GM21717 (cell line): ENCODE measurements around the gene OPTN.
A peak's percentile ranks its signal among the peaks of the same experiment; 100 is the strongest.
"Not testable (repeated sequence)": the region's sequence is repeated elsewhere in the genome, so short reads cannot be mapped to it uniquely, and the experiment has no call there.

Source experiments
- ATAC-seq: cut with Tn5 transposase; IDR thresholded peaks from one replicate; pipeline ENCODE4 v1.9.1; 2021; ENCODE audit warnings: mild to moderate bottlenecking, moderate library complexity; ENCODE audit not compliant: unreplicated experiment

Gene OPTN

DNA sequence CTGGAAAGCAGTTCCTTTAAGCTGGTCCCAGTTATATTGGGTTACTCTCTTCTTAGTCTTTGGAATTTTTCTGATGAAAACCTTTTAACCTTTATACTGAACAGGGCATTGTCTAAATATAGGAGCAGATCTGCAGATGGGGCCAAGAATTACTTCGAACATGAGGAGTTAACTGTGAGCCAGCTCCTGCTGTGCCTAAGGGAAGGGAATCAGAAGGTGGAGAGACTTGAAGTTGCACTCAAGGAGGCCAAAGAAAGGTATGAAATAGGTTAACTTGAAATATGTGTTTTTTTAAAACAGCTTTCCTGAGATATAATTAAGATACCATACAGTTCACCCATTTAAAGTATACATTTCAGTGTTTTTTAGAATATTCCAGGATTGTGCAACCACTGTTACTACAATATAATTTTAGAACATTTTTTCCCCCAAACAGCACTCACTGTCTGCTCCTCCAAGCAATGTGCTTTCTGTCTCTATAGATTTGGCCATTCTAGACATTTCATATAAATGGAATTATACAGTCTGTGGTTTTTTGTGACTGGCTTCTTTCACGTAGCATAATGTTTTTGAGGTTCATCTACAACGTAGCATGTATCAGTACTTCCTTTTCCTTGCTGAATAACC is 18.9 kb downstream of the OPTN start:
- ATAC-seq = no peak

DNA sequence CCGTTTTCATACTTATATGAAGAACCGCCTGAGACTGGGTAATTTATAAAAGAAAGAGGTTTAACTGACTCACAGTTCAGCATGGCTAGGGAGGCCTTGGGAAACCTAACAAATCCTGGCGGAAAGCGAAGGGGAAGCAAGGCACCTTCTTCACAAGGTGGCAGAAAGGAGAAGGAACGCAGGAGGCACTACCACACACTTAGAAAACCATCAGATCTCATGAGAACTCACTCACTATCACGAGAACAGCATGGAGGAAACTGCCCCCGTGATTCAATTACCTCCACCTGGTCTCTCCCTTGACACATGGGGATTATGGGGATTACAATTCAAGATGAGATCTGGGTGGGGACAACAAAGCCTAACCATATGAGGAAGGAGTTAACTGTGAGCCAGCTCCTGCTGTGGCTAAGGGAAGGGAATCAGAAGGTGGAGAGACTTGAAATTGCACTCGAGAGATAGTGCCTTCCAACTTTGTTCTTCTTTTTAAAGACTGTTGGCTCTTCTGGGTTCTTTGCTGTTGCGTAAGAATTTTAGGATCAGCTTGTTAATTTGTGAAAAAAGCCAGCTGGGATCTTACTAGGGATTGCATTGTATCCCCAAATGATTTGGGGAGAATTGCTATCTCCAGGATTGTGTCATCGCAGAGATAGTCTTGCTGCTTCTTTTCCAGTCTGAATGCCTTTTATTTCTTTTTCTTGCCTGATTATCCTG is 21.0 kb downstream of the OPTN start:
- ATAC-seq = no peak

DNA sequence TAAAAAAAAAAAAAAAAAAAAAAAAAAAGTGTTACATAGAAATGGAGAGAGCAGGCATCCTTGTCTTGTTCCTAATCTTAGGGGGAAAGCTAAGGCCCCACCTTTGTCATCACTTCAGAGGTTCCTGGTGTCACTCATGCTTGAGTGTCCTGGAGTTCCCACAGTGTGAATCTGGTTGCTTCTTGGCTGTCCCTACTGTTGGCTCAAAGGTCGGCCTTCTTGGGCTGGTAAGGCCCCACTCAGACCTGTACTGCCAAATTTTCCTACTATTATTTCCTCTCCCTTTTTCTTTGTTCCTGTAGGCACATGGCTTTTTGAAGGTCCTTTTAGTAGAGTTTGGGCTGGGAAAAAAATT is 21.5 kb downstream of the OPTN start:
- no peak for ATAC-seq

DNA sequence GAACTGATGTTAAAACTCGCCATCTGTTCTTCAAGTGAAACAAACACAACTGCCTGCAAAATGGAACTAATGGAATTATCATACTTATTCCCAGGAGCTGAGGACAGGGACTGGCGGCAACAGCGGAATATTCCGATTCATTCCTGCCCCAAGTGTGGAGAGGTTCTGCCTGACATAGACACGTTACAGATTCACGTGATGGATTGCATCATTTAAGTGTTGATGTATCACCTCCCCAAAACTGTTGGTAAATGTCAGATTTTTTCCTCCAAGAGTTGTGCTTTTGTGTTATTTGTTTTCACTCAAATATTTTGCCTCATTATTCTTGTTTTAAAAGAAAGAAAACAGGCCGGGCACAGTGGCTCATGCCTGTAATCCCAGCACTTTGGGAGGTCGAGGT is 36.7 kb downstream of the OPTN start:
- no peak for ATAC-seq

DNA sequence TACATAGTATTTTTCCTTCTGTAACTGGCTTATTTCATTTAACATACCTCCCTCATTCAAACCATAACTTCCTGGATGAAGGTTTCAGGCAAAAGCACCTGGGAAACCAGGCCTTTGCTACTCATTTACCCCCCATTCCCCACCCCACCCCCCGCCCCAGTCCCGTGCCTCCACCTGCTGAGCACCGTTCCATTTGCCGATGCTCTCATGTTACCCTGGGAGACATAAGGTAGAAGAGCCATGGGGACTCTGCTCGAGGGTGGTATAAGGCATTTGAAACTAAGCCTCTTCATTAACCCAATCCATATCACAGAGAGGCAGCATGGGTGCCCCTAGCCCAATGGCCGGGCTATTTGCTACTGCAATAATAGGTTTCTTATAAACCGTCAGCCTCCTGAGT is 39.2 kb downstream of the OPTN start:
- no peak for ATAC-seq

DNA sequence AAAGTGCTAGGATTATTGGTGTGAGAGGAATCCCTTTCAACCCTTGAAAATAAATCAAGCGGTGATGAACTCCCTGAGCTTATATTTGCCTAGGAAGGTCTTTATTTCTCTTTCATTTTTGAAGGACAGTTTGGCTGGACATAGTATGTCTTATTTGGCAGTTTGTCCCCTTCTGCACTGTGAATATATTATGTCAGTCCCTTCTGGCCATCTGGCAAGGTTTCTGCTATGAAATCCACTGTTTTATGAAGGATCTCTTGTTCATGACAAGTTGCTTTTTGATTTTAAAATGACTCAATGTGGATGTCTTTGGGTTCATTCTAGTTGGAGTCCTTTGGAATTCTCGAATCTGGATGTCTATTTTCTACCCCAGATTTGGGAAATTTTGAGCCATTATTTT is 39.7 kb downstream of the OPTN start:
- no peak for ATAC-seq

DNA sequence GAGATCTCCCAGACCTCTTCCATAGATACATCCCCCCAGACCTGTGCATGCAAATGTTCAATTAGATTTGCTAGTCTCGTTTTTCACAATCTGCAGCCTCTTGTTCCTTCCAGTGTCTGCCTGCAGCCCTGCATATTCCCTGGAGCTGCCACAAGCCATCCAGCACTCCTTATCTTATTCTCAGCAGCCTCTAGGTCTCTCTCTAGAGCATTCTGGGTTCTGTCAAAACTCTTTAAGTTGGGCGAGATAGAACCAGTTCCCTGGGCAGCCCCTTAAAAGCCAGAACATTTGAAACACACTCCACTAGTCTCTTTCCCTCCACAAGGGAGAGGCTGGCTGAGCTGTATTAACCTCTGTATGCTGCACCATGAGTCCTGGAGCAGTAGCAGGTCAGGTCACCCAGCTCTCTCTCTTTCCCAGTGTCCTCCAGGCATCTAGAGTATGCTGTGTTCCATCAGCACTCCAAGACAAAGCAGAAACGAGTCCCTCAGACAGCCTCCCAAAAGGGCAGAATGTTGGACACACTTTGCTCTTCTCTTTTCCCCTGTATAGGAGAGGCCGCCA is 40.7 kb downstream of the OPTN start:
- no peak for ATAC-seq

DNA sequence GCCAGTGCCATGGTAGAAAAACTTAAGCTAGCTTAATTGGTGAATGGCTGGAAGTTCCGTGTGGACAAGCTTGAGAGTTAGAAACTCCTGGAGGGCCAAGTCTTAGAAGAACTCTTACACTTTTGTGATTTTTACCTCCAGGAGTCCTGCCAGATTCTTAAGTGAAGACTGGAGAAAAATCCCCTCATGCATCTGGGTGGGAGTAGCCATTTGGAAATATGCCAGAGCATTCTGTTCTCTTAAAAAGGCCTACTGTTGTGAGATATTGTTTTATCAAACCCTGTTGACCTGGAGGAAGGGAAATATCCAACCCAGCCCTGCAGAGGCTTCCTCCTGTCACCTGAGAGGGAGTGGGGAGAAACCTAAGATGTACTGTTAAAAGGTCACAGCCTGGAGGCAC is 43.8 kb downstream of the OPTN start:
- no peak for ATAC-seq

DNA sequence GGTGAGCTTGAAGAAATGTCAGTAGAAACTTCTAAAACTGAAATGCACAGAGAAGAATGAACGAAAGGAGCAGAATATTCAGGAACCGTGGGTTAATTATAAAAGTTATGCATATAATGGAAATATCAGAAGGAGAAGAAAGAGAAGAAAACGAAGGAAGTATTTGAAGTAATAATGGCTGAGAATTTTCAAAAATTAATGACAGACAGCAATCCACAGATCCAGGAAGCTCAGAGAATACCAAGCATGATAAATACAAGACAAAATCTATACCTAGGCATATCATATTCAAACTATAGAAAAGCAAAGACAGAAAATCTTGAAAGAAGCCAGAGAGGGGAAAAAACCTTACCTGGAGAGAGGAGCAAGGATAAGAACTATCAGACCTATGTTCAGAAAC is 44.9 kb downstream of the OPTN start:
- no peak for ATAC-seq

DNA sequence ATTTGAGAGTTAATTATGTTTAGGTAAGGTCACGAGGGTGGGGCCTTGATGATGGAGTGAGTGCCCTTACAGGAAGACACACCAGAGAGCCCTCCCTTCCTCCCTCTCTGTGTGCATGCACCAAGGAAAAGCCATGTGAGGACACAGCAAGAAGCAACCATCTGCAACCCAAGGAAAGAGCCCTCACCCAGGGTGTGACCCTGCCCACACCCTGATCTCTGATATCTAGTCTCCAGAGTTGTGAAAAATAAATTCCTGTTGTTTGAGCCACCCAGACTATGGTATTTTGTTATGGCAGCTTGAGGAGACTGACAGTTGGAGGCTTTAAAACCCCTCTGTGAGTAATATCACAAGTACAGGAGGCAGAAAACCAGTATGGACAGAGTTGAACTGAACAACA is 46.4 kb downstream of the OPTN start:
- no peak for ATAC-seq

DNA sequence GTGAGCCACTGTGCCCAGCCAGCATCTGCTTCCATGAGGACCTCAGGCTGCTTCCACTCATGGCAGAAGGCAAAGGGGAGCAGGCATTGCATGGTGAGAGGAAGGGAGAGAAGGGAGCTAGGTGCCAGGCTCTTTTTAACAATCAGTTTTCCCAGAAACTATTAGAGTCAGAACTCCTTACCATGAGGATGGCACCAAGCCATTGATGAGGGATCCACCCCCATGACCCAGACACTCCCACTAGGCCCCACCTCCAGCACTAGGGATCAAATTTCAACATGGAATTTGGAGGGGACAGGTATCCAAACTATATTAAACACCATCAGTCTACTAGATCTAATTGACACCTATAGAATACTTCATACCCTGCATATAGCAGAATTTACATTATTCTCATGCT is 47.2 kb downstream of the OPTN start:
- no peak for ATAC-seq

DNA sequence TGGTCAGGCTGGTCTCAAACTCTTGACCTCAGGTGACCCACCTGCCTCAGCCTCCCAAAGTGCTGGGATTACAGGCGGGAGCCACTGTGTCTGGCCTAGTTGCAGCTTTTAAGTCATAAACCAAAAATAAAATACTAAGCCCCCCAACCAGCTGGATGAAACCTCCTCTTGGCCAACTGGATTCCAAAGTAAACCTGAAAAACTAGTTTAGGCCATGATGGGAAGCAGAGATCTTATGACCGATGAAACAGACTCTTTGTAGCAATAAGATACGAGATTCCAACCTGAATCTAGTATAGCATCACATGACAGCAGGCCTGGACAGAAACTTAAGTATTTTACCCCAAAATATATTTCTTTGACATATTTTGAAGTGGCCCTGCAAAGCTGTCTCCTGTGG is 52.3 kb downstream of the OPTN start:
- ATAC-seq = no peak

DNA sequence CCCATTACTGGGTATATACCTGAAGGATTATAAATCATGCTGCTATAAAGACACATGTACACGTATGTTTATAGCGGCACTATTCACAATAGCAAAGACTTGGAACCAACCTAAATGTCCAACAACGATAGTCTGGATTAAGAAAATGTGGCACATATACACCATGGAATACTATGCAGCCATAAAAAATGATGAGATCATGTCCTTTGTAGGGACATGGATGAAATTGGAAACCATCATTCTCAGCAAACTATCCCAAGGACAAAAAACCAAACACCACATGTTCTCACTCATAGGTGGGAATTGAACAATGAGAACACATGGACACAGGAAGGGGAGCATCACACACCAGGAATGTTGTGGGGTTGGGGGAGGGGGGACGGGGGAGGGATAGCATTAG is 55.9 kb downstream of the OPTN start:
- not testable (repeated sequence) for ATAC-seq

DNA sequence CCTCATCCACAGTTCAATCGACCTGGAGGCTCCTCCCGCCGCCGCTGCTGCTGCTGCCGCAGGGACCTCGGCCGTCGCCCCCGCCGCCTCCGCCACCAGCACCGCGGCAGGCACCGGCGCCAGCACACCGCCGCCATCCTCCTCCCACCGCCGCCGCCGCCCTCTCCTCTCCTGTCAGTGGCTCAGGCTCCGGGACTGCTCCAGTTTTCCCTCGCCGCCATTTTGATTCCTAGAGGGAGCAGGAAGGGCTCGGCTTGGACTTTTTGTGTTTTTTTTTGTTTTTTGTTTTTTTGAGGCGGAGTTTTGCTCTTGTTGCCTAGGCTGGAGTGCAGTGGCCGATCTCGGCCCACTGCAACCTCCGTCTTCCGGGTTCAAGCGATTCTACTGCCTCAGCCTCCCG is 58.4 kb downstream of the OPTN start:
- ATAC-seq = no peak

DNA sequence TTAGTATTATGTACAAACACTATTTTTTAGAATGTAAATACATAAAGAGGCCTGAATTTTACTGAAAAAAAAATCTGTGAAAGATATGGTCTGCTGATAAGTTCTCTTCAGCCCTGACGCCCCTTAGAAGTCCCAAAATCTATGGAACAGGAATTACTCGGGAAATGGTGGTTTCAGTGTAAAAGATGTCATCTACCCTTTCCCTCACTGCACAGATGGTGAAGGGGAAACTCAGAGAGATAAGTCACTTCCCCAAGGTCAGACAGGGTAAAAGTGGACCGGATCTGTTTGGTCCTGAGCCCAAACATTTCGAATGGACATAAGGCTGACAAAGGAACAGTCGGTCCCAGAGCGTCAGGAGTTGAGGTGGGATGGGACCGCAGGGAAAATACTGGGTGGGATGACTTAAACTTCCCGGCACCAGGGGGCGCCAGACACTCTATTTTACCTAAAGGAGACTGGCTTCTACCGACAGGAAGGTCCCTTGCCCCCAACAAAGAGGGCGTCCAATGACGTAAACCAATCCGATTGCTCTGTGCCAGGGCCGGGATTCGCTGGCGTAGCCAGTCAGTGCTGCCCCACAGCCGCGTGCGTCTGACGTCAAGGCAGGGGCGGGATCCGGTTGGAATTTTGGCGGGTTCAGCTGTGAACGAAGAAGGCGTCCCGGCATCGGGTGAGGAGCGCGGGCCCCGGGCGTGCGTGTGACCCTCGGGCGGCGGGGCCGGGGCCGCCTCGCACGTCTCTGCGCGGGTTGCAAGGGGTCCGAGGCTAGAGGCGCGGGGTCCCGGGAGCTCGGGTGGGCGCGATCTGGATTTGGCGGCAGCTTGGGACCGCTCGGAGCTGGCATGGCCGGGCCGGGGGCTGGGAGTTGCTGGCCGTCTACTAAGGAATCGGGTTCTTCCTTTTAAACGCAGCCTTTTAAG is 61.2 kb downstream of the OPTN start, which contains the start of gene MCM10:
Gene MCM10, plus strand, starts transcription at position 625 of the 923 bp plus-strand sequence. CDS start 2,645 bp downstream, outside the sequence.
- peak; percentile 100 for ATAC-seq

DNA sequence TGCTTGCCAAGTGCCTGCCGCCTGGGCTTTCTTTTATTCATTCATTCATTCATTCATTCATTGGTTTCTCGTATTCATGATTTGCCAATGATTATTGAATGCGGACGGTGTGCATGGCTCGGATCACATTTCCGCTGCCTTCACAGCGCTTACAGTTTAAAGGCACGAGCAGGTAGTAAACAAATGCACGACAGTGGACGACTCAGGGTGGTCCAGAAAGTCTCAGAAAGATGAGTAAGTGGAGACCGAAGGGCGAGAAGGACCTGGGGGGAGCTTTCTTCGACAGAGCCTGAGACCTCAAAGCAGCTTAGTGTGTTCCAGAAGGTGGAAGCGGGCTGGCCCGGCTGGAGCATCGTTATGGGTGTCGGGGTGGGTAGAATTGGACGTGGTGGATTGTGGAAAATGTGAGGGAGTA is 61.9 kb downstream of the OPTN start:
- ATAC-seq = peak; percentile 14

DNA sequence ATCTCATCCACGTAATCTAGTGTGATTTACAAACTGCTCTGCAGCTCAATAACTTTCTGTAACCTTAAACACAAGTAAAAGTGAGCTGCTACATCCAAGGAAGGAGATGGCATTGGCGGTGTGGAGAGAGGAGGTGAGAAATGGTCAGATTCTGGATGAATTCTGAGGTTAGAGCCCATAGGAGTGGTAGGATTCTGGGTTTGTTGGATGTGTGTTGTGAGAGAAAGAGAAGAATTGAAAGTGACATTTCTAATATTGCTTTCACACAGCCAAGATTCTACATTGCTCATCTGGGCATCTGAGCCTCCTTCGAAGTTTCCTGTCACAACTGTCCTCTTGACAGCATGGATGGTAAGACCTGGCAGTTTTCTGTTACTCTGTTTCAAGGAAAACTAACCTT is 63.9 kb downstream of the OPTN start:
- ATAC-seq = no peak

DNA sequence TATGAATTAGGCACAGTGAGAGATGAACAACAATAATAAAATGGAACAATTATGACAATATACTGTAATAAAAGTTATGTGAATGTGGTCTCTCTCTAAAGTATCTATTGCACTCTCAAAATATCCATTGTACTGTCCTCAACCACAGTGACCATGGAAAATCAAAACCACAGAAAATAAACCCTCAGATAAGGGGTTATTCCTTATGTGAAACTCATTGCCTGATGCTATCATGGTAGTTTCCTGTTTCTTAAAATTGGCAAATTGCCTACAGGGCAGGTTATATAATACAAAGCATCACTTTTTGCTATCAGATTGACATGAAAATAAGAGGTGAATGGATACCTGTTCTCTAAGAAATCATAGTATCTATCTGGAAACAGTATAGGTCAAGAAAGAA is 65.2 kb downstream of the OPTN start:
- ATAC-seq = no peak

DNA sequence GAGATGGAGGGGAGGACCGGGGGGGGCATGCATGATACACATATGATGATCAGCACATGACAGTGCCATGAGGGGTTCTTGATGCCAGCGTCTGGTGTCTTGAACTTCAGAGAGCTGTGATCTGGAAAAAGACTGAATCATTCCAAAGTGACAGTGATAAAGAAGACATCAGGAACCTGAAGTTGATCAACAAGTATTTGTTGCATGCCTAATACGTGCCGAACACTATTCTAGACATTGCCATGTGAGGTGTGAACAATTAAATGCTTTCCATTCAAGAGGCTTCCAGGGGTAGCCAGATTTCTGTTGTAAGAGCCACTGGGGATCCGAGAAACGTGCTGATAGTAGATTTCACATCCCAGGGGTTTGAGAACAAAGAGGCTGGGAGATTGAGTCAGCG is 67.6 kb downstream of the OPTN start:
- no peak for ATAC-seq

DNA sequence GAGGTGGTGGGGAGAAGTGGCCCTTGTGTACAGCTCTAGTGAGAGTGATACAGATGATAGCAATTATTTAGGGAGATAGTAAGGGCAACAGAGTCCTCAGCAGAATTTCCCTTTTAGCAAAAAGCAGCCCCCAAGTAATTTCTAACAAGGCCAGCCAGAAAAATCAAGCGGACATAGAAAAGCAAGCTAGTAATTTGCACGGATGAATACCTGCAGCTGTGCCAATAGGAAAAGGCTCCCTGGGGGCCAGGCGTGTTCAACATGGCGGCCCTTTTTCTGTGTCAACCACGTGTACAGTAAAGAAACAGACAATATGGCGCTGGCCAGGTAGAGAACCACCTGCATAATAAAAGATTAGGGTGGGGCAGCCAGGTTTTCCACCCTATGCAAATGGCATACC is 68.8 kb downstream of the OPTN start:
- ATAC-seq = no peak

DNA sequence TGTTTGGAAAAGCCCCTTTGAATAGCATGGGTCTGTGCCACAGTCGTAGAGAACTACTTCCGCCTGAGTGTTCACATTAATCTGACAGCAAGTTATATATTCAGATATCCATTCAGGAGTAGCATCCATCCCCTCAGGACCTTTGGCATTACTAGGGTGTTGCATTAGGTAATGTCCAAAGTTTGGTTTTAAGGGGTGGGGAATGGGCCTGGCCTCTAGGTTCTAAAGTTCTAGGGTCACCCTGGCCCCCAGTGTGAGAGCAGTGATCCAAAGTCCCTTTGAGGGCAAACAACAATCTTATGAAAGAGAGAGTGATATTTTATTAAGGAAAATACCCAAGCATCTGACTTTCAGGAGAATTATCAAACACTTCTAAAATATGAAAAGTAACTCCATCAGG is 73.7 kb downstream of the OPTN start:
- ATAC-seq = no peak

DNA sequence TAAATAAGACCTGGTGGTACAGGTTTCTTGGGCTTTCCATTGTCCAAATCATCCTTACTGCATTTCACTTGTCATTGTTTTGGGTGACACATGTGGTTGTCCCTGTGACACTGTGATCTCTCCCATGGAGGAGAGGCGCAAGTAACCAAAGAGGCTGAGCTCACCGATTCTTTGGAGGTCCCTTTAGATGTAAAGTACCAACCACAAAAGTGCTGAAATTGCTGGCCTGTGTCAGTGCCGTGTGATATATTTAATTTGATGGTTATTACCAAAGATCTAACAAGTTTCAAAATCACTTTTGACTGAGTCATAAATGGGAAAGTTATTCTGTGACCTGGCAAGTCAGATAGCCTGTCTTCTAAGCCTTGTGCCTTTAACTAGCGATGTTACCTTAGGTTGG is 80.8 kb downstream of the OPTN start:
- no peak for ATAC-seq
